Measurements from ENCODE around the gene MYO1D. TPM values are rescaled to one million over a fixed set of nuclear protein-coding genes. Genes with fewer than 3 reads are reported as not detected.

Gene MYO1D
- total and polyA plus RNA-seq, 2 of the 13 experiments (the other 11 are each of a cell fraction or from before 2014, with no cell fraction given) = 13.2 to 17.3 TPM

- TF ChIP-seq ZNF563 (CRISPR knock-in tag; IDR thresholded peaks at IDR 0.05) = 0 out of 2 replicates have a peak, but pooled peaks have one; percentile 32
- no peak for TF ChIP-seq ZNF552 (CRISPR knock-in tag; IDR thresholded peaks at IDR 0.05; ENCODE audit: borderline replicate concordance)
- no peak for TF ChIP-seq PITX1 (CRISPR knock-in tag; IDR thresholded peaks at IDR 0.05)
- no peak for TF ChIP-seq SRF (IDR thresholded peaks at IDR 0.05; ENCODE audit: low read depth, low read length)
- no peak for TF ChIP-seq GPN1 (CRISPR knock-in tag; IDR thresholded peaks at IDR 0.05; ENCODE audit: borderline replicate concordance)
- TF ChIP-seq ZNF281 (CRISPR knock-in tag; IDR thresholded peaks at IDR 0.05; ENCODE audit: borderline replicate concordance) = peak; percentile 5; the same call in 1 of the 2 replicates
- no peak for TF ChIP-seq ZNF318 (CRISPR knock-in tag; IDR thresholded peaks at IDR 0.05)
- TF ChIP-seq TEF (CRISPR knock-in tag; IDR thresholded peaks at IDR 0.05) = no peak
- TF ChIP-seq ZBTB37 (CRISPR knock-in tag; IDR thresholded peaks at IDR 0.05) = no peak
- no peak for TF ChIP-seq E2F2 (CRISPR knock-in tag; IDR thresholded peaks at IDR 0.05; ENCODE audit: borderline replicate concordance)
- TF ChIP-seq BATF2 (CRISPR knock-in tag; IDR thresholded peaks at IDR 0.05) = no peak
- no peak for TF ChIP-seq SMYD3 (CRISPR knock-in tag; IDR thresholded peaks at IDR 0.05)
These were observed 390.0 kb downstream of the MYO1D start, which contains the start of gene CDK5R1 (continued) for GRCh38 chr17:32486701-32487472.

Measured in HepG2 (cell line).